Activated CD8-positive, alpha-beta memory T cell treated with anti-CD3 and anti-CD28 coated beads for 1 hour (primary cell): Measurements from ENCODE around the gene PPARA.

Source experiments
- DNase-seq, 2 donors: peaks; one replicate each; pipeline ENCODE4 v3.0.0-alpha.2; 2020; ENCODE audit warnings: low read depth in 1 of 2; ENCODE audit errors: extremely low read depth in 1 of 2

Gene PPARA

GRCh38 chr22:46289244-46289891 lies 139.0 kb downstream of the PPARA start:
- DNase-seq, result no peak

- no peak for DNase-seq
These were observed 140.0 kb downstream of the PPARA start for GRCh38 chr22:46290121-46290842.

GRCh38 chr22:46290843-46291785 lies 140.8 kb downstream of the PPARA start:
- DNase-seq, result no peak

- no peak for DNase-seq
These were observed 141.8 kb downstream of the PPARA start for GRCh38 chr22:46292173-46292572.

GRCh38 chr22:46292732-46293131 lies 142.4 kb downstream of the PPARA start:
- no peak for DNase-seq
